Small intestine (tissue), 7 donors: Measurements from ENCODE around the gene ZMYM1. TPM values are rescaled to one million over a fixed set of nuclear protein-coding genes. Genes with fewer than 3 reads are reported as not detected.

ENCODE experiments used
- DNase-seq, 2 donors: peaks; one replicate each; pipeline versions ENCODE4 v3.0.0 to v3.0.0-alpha.2; 2013
- FAIRE-seq: peaks from 2 replicates; lab custom pipeline; 2012; peaks lifted over from hg19 to GRCh38; lab: Jason Lieb, UNC
- H3K27ac ChIP-seq, 3 donors: one replicate each; pipeline ENCODE4 v1.5.1; 2013; ENCODE audit warnings: low read length in 2 of 3, mild to moderate bottlenecking in 2 of 3, control low read depth in 1 of 3, inconsistent platforms in 1 of 3, low read depth in 1 of 3, moderate library complexity in 1 of 3
- H3K27me3 ChIP-seq, 3 donors: one replicate each; pipeline ENCODE4 v1.6.1; 2013; ENCODE audit warnings: low read length in 3 of 3, inconsistent platforms in 1 of 3; ENCODE audit not compliant: control insufficient read depth in 3 of 3, insufficient read depth in 3 of 3
- H3K36me3 ChIP-seq, 3 donors: one replicate each; pipeline ENCODE4 v1.6.1; 2013; ENCODE audit warnings: low read length in 3 of 3, inconsistent platforms in 1 of 3, low read depth in 1 of 3, mild to moderate bottlenecking in 1 of 3, moderate library complexity in 1 of 3; ENCODE audit not compliant: control insufficient read depth in 3 of 3, insufficient read depth in 2 of 3
- H3K4me1 ChIP-seq, 3 donors: one replicate each; pipeline ENCODE4 v1.6.1; 2013; ENCODE audit warnings: low read length in 2 of 3, inconsistent platforms in 1 of 3, low read depth in 1 of 3, mild to moderate bottlenecking in 1 of 3, moderate library complexity in 1 of 3; ENCODE audit not compliant: control insufficient read depth in 3 of 3, insufficient read depth in 2 of 3
- H3K4me3 ChIP-seq, 3 donors: one replicate each; pipeline ENCODE4 v1.5.1; 2013; ENCODE audit warnings: low read length in 3 of 3, control low read depth in 1 of 3, inconsistent platforms in 1 of 3, low read depth in 1 of 3, mild to moderate bottlenecking in 1 of 3, moderate library complexity in 1 of 3
- H3K9me3 ChIP-seq, 2 donors: one replicate each; pipeline ENCODE4 v1.6.1; 2013; ENCODE audit warnings: low read depth in 1 of 2, low read length in 1 of 2; ENCODE audit not compliant: control insufficient read depth in 2 of 2, insufficient read depth in 1 of 2
- WGBS, 3 donors: extraction: QIAGEN DNeasy Blood & Tissue Kit; methylation state at CpG; one replicate each; pipeline ENCODE4 v1.1.7; 2013; 5-methylcytosine and 5-hydroxymethylcytosine counted together
- polyA plus RNA-seq, 4 donors: library from polyadenylated mRNA; stranded (reverse) in 3 of 4; unstranded in 1 of 4; fragments of 200-250 nt in 3 of 4; fragments of 120-200 nt in 1 of 4; gene quantifications; one replicate each; pipeline versions ENCODE4 v1.2.1 to v1.2.3, GENCODE V29; 2013
- donor health status: healthy with polysubstance abuse.
- donor health status: control.
- donor health status: control.
- donor health status: Bipolar disorder and iron deficiency.
- donor health status: healthy.

ZMYM1 gene
- polyA plus RNA-seq, 4 donors, result 1.1 to 17.5 (median 3.2) TPM

GRCh38 chr1:35080171-35080854 lies 1.1 kb downstream of the ZMYM1 start:
- FAIRE-seq, result no peak
- Histone ChIP-seq H3K9me3 (peaks cover 0 to 6% of the 10 kb centered on the region in 2 donors), H3K4me1 (peaks cover 0 to 4% (median 0%) of the 10 kb centered on the region in 3 donors), H3K36me3 (peaks cover 0 to 12% (median 0%) of the 10 kb centered on the region in 3 donors), H3K27me3 (no peaks in the 10 kb centered on the region), H3K27ac (peak overlapping the region in 1 of 3 donors; percentile 95), H3K4me3 (peak overlapping the region in 2 of 3 donors; percentile 82 to 85)
- DNase-seq, result no peak
- WGBS, 3 donors, result 87 to 93% (median 88%) methylated on average over 13 of the region's 13 CpGs

GRCh38 chr1:35085421-35085820 lies 6.2 kb downstream of the ZMYM1 start:
- H3K27ac ChIP-seq, result no peak overlapping the region
- H3K27me3 ChIP-seq, result no peaks in the 10 kb centered on the region
- H3K4me3 ChIP-seq, result no peak overlapping the region
- FAIRE-seq, result no peak
- no peak for DNase-seq
- peaks cover 0 to 6% of the 10 kb centered on the region in 2 donors for H3K9me3 ChIP-seq
- H3K4me1 ChIP-seq, result no peaks in the 10 kb centered on the region
- H3K36me3 ChIP-seq, result peaks cover 0 to 17% (median 0%) of the 10 kb centered on the region in 3 donors

- no peak for DNase-seq
- no peak for FAIRE-seq
- peaks cover 4 to 43% (median 13%) of the 10 kb centered on the region in 3 donors for H3K36me3 ChIP-seq
- WGBS, 3 donors, result 0 to 32% (median 4%) methylated on average over 1 of the region's 1 CpG
- H3K27me3 ChIP-seq, result no peaks in the 10 kb centered on the region
- H3K9me3 ChIP-seq, result no peaks in the 10 kb centered on the region
- H3K4me1 ChIP-seq, result no peaks in the 10 kb centered on the region
- no peak overlapping the region for H3K27ac ChIP-seq
- no peak overlapping the region for H3K4me3 ChIP-seq
Observed at GRCh38 chr1:35097224-35097623, 18.0 kb downstream of the ZMYM1 start.

GRCh38 chr1:35111106-35111505 lies 31.9 kb downstream of the ZMYM1 start:
- DNase-seq (no peak), FAIRE-seq (no peak)
- Histone ChIP-seq H3K4me3 (no peak overlapping the region), H3K27me3 (no peaks in the 10 kb centered on the region), H3K36me3 (peaks cover 0 to 8% (median 5%) of the 10 kb centered on the region in 3 donors), H3K9me3 (no peaks in the 10 kb centered on the region), H3K4me1 (no peaks in the 10 kb centered on the region), H3K27ac (no peak overlapping the region)
- WGBS, 3 donors, result 94 to 97% (median 96%) methylated on average over 1 of the region's 1 CpG

- FAIRE-seq (no peak), DNase-seq (no peak)
- Histone ChIP-seq H3K4me3 (no peak overlapping the region), H3K4me1 (no peaks in the 10 kb centered on the region), H3K27ac (no peak overlapping the region), H3K27me3 (no peaks in the 10 kb centered on the region), H3K9me3 (no peaks in the 10 kb centered on the region), H3K36me3 (peaks cover 0 to 8% (median 5%) of the 10 kb centered on the region in 3 donors)
- WGBS, 3 donors, result 82 to 87% (median 85%) methylated on average over 4 of the region's 4 CpGs
Observed at GRCh38 chr1:35112668-35113067, 33.5 kb downstream of the ZMYM1 start.

GRCh38 chr1:35115459-35116383 lies 36.5 kb downstream of the ZMYM1 start:
- no peak for DNase-seq
- 68 to 82% (median 78%) methylated on average over 8 of the region's 8 CpGs for WGBS, 3 donors
- Histone ChIP-seq H3K4me1 (no peaks in the 10 kb centered on the region), H3K4me3 (no peak overlapping the region), H3K9me3 (no peaks in the 10 kb centered on the region), H3K36me3 (peaks cover 0 to 5% (median 5%) of the 10 kb centered on the region in 3 donors), H3K27me3 (no peaks in the 10 kb centered on the region), H3K27ac (no peak overlapping the region)
- no peak for FAIRE-seq

GRCh38 chr1:35120458-35121133 lies 41.4 kb downstream of the ZMYM1 start:
- 10 to 22% (median 14%) methylated on average over 36 of the region's 36 CpGs for WGBS, 3 donors
- DNase-seq (peak; percentile 33 to 50), FAIRE-seq (no peak)
- Histone ChIP-seq H3K36me3 (peaks cover 2 to 3% (median 2%) of the 10 kb centered on the region in 3 donors), H3K27ac (peak overlapping the region in 1 of 3 donors; percentile 45), H3K4me1 (no peaks in the 10 kb centered on the region), H3K9me3 (no peaks in the 10 kb centered on the region), H3K4me3 (peak overlapping the region in 2 of 3 donors; percentile 48 to 65), H3K27me3 (no peaks in the 10 kb centered on the region)

- Histone ChIP-seq H3K4me1 (no peaks in the 10 kb centered on the region), H3K4me3 (no peak overlapping the region), H3K36me3 (peaks cover 0 to 2% (median 0%) of the 10 kb centered on the region in 3 donors), H3K27me3 (no peaks in the 10 kb centered on the region), H3K9me3 (peaks cover 0 to 12% of the 10 kb centered on the region in 2 donors), H3K27ac (no peak overlapping the region)
- 80 to 88% (median 86%) methylated on average over 9 of the region's 9 CpGs for WGBS, 3 donors
- FAIRE-seq (no peak), DNase-seq (no peak)
Observed at GRCh38 chr1:35122311-35122710, 43.1 kb downstream of the ZMYM1 start.
